ENCODE results near the gene BRD2. TPM values are rescaled to one million over a fixed set of nuclear protein-coding genes. Genes with fewer than 3 reads are reported as not detected.

Gene BRD2
- total RNA-seq, 1 experiment from 2014 or later, result 222 TPM

DNA sequence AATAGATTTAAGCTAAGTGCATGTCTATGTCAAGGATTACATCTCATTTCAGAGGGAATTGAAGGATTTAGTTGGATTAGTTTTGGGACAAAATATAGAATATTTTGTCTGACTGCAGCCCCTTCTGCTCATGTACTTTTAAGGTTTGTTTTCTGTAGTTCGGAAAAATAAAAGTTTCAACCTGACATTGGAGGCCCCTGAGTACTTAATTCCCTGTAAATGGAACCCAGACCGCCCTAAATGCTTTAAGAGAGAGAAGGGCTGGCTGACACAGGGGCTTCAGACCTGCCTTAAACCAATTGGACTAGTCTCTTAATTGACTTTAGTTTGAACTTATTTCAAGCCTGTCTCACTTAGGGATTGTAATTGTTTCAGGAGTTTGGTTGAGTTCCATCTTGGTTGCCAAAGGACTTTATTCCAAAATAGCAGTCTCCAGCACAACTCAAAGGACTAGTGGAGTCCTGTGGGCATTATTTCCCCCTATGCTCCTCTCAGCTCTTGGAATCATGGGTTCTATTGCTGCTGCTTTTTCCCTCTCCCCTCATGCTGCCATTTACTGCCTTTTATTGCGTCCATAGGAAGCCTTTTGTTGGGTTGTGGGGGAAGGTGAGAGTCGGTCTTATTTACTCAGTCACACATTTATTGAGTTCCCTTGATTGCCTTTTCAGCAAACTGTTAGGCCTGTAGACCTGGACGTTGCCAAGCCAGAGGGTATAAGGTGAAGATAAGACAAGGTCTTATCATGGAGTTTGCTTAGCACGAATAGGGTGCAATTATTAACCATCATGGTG, 14.5 kb downstream of the BRD2 start:
- Mint-ChIP-seq H3K4me3 (no peak overlapping the region), H3K27me3 (ENCODE audit: low read depth) (no peaks in the 10 kb centered on the region), H3K27ac (peak overlapping the region; percentile 15), H3K36me3 (peaks cover 43% of the 10 kb centered on the region), H3K4me1 (peaks cover 21% of the 10 kb centered on the region), H3K9me3 (no peaks in the 10 kb centered on the region)
- POLR2A ChIA-PET, result interaction anchor here (0.7 to 6.5 kb wide), 3 partner anchors 13 to 134 kb away, joined by 3 to 146 read pairs (median 4); partner anchors contain the start of gene BRD2
- DNase-seq (ENCODE audit: low spot score), result no peak
- ATAC-seq, result peak; percentile 7
- CTCF ChIA-PET, result interaction anchor here (0.6 to 6.9 kb wide), 9 partner anchors 11 to 283 kb away, joined by 3 to 128 read pairs (median 26); partner anchors contain the start of genes BRD2, HLA-DMA and TAP2
- TF ChIP-seq E2F4 (CRISPR knock-in tag; IDR thresholded peaks at IDR 0.05; ENCODE audit: borderline replicate concordance, low read depth) (no peak), PRRX2 (CRISPR knock-in tag; IDR thresholded peaks at IDR 0.05) (peak; percentile 51), ZNF416 (CRISPR knock-in tag; IDR thresholded peaks at IDR 0.05) (no peak; the same call in 1 of the 2 replicates), ZSCAN18 (CRISPR knock-in tag; IDR thresholded peaks at IDR 0.05) (no peak), ZNF671 (CRISPR knock-in tag; IDR thresholded peaks at IDR 0.05) (0 out of 2 replicates have a peak, but pooled peaks have one; percentile 9), ERG (CRISPR knock-in tag; IDR thresholded peaks at IDR 0.05) (no peak), ZNF425 (CRISPR knock-in tag; conservative IDR thresholded peaks at IDR 0.05) (peak; percentile 24; the same call in 1 of the 2 replicates)
- TF ChIP-seq, protein P1, sequence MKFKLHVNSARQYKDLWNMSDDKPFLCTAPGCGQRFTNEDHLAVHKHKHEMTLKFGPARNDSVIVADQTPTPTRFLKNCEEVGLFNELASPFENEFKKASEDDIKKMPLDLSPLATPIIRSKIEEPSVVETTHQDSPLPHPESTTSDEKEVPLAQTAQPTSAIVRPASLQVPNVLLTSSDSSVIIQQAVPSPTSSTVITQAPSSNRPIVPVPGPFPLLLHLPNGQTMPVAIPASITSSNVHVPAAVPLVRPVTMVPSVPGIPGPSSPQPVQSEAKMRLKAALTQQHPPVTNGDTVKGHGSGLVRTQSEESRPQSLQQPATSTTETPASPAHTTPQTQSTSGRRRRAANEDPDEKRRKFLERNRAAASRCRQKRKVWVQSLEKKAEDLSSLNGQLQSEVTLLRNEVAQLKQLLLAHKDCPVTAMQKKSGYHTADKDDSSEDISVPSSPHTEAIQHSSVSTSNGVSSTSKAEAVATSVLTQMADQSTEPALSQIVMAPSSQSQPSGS (CRISPR knock-in tag; IDR thresholded peaks at IDR 0.05; ENCODE audit: borderline replicate concordance, low read depth), result no peak

DNA sequence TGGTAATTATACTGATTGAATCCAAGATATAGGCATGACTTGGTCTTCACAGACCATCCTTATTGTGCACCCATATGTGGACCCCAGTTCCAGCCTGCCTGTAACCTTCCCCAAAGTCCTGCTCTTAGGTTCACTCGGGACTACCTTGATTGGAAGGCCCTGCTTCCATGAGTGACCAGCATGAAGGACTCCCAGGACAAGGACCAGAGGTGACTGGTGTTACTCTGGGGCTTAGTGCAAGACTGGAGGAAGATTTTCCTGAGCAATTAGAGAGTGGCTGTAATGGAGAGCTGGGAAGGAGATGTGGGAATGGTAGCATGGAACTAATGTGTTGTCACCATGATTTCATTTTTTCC, 15.1 kb downstream of the BRD2 start:
- Mint-ChIP-seq H3K9me3 (no peaks in the 10 kb centered on the region), H3K4me3 (no peak overlapping the region), H3K36me3 (peaks cover 37% of the 10 kb centered on the region), H3K27me3 (ENCODE audit: low read depth) (no peaks in the 10 kb centered on the region), H3K27ac (peak overlapping the region; percentile 79; the same call in 1 of the 2 replicates), H3K4me1 (peaks cover 25% of the 10 kb centered on the region)
- peak; percentile 35; the same call in 1 of the 2 replicates for TF ChIP-seq ERG (CRISPR knock-in tag; IDR thresholded peaks at IDR 0.05)
- TF ChIP-seq ZNF416 (CRISPR knock-in tag; IDR thresholded peaks at IDR 0.05), result no peak
- no peak for TF ChIP-seq ZNF219 (CRISPR knock-in tag; IDR thresholded peaks at IDR 0.05; ENCODE audit: borderline replicate concordance)
- TF ChIP-seq, protein P2, sequence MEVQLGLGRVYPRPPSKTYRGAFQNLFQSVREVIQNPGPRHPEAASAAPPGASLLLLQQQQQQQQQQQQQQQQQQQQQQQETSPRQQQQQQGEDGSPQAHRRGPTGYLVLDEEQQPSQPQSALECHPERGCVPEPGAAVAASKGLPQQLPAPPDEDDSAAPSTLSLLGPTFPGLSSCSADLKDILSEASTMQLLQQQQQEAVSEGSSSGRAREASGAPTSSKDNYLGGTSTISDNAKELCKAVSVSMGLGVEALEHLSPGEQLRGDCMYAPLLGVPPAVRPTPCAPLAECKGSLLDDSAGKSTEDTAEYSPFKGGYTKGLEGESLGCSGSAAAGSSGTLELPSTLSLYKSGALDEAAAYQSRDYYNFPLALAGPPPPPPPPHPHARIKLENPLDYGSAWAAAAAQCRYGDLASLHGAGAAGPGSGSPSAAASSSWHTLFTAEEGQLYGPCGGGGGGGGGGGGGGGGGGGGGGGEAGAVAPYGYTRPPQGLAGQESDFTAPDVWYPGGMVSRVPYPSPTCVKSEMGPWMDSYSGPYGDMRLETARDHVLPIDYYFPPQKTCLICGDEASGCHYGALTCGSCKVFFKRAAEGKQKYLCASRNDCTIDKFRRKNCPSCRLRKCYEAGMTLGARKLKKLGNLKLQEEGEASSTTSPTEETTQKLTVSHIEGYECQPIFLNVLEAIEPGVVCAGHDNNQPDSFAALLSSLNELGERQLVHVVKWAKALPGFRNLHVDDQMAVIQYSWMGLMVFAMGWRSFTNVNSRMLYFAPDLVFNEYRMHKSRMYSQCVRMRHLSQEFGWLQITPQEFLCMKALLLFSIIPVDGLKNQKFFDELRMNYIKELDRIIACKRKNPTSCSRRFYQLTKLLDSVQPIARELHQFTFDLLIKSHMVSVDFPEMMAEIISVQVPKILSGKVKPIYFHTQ (CRISPR knock-in tag; IDR thresholded peaks at IDR 0.05), result peak; percentile 82
- no peak for TF ChIP-seq STAT6 (CRISPR knock-in tag; conservative IDR thresholded peaks at IDR 0.05; ENCODE audit: low read depth)
- ATAC-seq (peak; percentile 7; the same call in 1 of the 2 replicates), DNase-seq (ENCODE audit: low spot score) (no peak)
- POLR2A ChIA-PET, result interaction anchor here (6.5 kb wide), 1 partner anchor 13 kb away, joined by 146 read pairs; the partner anchor contains the start of gene BRD2
- CTCF ChIA-PET, result interaction anchor here (1.4 to 6.9 kb wide), 11 partner anchors 14 to 266 kb away, joined by 6 to 128 read pairs (median 26); partner anchors contain the start of genes BRD2, HLA-DMA and TAP2

All from WTC11 (cell line).